NCI-H748 (cell line): ENCODE measurements around the gene SBK2.
A peak's percentile ranks its signal among the peaks of the same experiment; 100 is the strongest.
"Not testable (repeated sequence)": the region's sequence is repeated elsewhere in the genome, so short reads cannot be mapped to it uniquely, and the experiment has no call there.

Source experiments
- DNase-seq: peaks from one replicate; lab custom pipeline; 2025; ENCODE audit not compliant: unreplicated experiment; lab: John Stamatoyannopoulos, UW

SBK2 gene

DNA sequence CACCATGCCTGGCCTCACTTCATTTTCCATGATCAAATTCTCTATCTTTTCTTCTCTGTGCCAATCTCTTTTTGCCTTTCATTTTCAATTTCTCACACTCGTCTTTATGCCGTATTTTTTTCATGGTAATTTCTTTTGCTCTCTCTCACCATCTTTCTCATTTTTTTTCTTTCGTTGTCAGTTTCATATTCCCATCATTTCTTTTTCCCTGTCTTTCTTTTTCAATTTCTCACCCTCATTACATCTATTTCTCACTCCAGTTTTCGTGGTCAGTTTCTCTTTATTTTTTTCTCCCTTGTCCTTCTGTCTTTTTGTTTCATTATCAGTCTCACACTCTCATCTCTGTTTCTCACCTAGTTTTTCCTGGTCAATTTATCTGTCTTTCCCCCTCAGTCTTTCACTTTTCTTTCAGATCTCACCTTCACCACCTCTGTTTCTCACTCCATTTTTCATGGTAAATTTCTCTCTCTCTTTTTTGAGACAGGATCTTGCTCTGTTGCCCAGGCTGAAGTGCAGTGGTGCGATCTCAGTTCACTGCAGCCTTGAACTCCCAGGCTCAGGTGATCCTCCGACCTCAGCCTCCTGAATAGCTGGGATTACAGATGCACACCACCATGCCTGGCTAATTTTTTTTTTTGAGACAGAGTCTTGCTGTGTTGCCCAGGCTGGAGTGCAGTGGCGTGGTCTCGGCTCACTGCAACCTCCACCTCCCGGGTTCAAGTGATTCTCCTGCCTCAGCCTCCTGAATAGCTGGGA is 34.6 kb downstream of the SBK2 start:
- DNase-seq: no peak

DNA sequence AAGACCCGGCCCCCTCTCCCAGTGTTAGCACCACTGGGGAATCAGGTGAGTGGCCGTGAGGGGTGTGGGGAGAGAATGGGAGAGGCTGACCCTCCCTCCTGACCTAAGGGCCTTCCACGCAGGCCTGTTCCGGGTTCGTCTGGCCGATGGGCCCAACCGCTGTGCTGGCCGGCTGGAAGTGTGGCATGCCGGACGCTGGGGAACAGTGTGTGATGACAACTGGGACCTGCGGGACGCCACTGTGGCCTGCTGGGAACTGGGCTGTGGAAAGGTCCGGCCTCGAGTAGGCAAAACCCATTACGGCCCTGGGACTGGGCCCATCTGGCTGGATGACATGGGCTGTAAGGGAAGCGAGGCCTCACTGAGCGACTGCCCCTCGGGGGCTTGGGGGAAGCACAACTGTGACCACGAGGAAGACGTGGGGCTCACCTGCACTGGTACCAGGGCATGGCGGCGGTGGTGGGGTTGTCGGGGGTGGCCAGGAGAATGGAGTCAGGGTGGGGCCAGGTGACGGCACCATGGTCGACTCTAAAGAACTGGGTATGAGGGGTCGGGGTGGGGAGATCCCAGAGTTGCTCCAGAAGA is 36.5 kb downstream of the SBK2 start:
- no peak for DNase-seq

DNA sequence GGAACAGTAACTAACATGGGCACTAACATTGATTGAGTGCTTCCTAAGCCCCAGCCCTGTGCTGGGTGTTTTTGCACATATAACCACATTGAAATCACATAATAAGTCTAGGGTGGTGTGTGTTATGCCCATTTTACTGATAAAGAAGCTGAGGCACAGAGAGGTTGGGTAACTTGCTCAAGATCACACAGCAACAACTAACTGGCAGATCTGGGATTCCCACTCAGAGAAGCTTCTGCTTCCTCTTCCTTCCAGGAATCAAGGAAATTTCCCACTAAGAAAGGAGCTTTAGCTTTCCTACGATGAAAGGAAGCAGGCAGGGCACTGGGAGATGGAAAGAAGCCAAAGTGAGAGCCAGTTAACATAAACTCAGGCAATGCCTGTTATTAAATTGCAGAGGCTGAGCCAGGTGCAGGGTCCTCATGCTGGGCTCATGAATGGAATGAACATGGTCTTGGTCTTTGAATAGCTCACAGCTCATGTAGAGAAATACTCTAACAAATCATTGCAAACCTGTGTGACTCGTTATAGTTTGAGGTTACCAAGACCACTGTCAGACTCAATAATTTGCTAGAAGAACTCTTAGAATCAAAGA is 38.6 kb downstream of the SBK2 start:
- no peak for DNase-seq

DNA sequence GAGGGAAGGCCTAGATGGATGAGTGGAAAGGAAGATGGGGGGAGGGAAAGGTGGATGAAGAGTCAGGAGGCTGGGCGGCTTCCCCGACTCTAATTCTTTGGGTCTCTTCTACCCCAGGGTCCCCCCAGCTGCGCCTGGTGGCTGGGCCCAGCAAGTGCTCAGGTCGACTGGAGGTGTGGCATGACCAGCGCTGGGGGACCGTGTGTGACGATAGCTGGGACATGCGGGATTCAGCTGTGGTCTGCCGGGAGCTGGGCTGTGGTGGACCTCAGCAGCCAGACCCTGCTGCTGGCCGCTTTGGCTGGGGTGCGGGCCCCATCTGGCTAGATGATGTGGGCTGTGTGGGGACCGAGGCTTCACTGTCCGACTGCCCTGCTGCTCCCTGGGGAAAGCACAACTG is 39.2 kb downstream of the SBK2 start:
- DNase-seq: no peak

DNA sequence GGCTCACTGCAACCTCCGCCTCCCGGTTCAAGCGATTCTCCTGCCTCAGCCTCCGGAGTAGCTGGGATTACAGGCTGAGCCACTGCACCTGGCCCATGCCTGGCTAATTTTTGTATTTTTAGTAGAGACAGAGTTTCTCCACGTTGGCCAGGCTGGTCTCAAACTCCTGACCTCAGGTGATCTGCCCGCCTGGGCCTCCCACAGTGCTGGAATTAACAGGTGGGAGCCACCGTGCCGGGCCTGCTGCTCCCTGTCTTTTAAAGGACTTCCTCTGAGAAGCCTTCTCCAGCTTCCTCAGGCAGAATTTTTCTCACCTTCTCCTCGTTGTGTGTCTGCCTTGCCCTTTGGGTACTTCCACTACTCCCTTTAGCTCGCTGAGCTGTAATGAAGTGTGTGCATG is 40.1 kb downstream of the SBK2 start:
- not testable (repeated sequence) for DNase-seq

DNA sequence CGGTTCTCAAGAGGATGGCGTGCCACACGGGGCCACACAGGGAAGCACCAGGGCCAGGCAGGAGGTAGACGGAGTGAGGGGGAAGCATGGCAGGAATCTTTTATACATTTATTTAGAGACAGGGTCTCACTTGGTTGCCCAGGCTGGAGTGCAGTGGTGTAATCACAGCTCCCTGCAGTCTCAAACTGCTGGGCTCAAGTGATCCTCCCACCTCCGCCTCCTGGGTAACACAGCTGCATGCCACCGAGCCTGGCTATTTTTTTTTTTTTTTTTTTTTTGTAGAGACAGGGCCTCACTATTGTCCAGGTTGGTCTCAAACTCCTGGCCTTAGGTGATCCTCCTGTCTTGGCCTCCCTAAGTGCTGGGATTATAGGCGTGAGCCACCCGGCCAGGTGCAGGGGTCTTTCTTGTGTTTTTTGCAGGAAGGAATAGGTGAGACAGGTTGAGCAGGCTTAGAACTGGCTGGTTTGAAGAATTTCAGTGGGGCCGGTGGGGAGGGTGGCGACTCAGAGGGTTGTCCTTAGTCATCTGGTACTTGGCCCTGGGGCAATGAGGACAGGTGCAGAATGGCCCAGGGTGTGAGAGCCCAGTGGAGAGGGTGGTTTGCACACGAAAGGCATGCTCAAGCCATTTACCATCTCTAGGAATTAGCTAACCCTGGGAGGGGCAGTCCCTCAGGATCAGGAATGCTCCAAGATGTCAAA is 41.1 kb downstream of the SBK2 start:
- no peak for DNase-seq

DNA sequence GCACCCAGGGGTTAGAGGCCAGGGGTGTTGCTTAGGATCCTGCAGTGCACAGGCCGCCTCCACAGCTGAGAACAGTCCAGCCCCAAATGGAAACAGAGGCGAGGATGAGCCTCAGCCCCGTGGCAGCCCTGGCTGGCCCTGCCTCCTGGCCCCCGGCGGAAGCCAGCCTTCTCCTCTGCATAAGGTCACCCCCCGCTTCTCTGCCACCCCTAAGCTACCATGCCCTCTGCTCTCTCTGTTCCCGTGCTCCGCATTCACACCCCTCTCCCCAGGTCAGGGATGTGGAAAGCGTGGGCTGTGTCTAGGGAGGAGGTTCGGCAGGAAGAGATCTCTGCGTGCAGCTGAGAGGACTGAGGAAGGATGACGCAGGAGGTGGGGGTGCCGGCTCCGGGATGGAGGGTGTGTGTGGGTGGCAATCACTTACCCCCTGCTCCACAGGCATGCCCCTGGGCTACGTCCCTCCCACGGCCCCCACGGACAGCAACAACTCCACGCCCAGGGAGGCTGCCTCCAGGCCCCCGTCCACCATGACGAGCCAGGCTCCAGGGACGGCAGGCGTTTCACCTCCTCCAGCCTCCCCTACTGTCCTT is 42.7 kb downstream of the SBK2 start:
- no peak for DNase-seq

DNA sequence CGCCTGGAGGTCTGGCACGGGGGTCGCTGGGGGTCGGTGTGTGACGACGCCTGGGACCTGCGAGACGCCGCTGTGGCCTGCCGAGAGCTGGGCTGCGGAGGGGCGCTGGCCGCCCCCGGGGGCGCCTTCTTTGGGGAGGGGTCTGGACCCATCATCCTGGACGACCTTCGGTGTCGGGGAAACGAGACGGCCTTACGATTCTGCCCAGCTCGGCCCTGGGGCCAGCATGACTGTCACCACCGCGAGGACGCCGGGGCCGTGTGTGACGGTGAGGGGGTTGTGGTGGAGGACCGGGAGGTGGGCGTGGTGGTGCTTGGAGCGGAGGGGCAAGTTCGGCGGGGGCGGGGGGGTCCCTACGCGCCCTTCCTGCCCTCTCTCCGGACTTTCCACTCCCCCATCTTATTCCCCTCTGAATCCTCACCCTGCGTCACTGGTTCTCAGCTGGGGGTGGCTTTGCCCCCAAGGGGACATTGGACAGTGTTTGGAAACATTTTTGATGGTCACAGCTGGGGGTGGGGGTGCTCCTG is 43.2 kb downstream of the SBK2 start:
- no peak for DNase-seq

DNA sequence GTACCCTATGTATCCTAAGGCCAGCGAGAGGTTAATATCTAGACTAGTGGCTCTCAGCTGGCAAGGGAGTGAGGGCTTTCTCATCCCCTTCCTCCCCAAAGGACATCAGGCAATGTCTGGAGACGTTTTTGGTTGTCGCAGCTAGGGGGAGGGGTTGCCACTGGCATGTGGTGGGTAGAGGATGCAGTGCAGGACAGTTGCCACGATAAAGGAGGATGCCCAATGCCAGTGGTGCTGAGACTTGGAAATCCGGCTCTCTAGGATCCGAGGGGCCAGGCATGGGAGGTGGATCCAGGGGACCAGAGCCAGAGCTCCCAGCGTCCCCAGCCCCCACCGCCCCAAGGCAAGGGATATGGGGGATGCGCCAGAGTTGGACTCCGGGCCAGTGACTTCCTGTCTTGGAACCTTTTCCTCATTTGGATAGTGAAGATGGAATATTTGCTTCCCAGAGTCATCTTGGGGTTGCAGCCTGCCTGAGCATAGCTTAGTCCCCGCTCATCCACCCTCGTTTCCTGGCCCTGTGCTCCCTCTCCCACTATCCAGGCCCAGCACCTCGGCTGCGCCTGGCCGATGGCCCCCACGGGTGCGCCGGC is 43.8 kb downstream of the SBK2 start:
- no peak for DNase-seq

DNA sequence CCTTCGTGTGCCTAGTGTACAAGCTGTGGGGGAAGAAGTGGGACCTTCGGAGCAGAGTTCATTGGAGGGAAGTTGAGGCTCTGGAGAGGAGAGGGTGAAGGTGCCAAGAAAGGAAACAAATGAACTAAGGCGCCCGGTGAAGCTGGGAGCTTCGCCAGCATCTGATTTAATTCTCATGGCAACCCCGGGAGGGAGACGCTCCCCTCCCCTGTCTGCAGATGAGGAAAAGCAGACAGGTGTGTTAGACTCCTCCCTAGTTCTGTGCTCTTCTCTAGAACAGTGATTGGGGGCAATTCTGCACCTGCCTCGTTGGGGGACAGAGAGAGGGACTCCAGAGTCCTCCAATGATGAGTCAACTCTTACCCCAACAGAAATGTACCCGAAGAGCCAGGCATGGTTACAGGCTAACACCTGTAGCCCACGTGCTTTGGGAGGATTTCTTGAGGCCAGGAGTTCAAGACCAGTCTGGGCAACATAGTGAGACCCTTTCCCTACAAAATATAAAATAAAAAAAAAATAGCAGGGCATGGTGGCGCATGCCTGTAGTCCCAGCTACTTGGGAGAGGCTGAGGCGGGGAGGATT is 44.5 kb downstream of the SBK2 start:
- DNase-seq: peak; percentile 24

DNA sequence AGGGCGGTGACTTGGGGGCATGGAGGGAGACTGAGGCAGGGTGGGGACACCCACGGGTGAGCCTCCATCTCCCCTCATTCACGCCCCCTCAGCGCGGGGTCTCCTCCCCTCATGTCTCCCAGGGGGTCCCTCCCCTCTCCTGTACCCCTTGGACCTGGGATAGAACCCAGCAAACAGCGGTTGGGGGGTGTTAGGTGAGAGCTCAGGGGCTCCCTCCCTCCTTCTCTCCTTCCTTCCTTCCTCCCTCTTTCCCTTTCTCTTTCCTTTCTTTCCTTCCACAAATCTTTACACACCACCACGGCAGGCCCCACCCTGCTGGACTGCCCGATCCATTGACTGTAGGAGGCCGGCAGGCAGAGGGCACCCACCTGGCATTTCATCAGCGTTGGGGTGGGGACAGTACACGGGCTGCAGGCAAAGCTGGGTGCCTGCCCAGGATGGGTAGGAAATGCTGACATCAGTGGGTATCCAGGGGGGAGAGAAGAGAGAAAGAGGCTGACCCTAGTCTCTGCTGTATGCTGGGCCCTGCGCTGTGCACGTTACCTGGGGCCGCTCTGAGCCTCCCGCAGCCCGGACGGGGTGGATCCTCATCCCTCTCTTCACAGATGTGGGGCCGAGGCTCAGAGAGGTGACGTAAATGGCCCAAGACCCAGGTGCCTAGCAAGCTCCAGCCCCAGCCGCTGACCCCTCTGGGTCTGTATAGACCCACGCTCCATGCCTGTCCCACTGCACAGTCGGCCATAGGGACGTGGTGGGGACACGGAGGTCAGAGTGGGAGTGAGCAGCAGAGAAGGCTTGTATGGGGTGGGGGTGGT is 45.2 kb downstream of the SBK2 start:
- no peak for DNase-seq

DNA sequence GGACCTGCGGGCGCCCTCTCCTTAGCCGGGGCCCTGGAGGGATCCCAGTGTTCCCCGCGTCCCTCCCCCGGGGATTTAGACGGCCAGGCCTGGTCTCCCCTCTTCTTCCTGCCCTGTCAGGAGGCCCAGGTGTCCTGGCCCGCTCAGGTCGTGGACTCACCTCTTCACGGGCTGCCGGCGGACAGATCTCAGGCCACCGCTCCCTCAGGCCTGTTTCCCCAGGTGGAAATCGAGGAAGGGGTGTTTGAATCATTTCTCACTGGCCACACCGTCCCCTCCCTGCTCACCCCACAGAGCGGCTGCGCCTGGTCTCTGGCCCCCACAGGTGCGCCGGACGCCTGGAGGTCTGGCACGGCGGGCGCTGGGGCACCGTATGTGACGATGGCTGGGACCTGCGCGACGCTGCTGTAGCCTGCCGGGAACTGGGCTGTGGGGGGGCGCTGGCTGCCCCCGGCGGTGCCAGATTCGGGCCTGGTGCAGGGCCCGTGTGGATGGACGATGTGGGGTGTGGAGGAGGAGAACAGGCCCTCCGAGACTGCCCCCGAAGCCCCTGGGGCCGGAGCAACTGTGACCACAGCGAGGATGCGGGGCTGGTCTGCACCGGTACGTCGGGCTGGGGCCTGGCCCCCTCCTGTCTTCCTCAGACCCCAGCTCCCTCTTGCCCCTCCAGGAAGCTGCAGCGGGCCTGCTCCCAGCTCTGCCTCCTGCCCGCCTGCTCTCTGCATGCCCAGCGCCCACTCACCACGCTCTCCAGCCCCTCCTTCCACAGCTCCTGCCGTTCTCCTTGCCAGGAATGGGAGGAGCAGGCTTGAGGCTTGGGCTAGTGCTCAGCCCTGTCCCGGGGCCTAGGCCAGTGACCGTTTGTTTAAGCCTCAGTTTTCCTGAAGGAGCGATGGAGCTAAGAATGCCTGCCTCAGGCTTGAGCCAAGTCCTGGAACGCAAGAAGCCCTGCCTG is 46.2 kb downstream of the SBK2 start:
- DNase-seq: no peak

DNA sequence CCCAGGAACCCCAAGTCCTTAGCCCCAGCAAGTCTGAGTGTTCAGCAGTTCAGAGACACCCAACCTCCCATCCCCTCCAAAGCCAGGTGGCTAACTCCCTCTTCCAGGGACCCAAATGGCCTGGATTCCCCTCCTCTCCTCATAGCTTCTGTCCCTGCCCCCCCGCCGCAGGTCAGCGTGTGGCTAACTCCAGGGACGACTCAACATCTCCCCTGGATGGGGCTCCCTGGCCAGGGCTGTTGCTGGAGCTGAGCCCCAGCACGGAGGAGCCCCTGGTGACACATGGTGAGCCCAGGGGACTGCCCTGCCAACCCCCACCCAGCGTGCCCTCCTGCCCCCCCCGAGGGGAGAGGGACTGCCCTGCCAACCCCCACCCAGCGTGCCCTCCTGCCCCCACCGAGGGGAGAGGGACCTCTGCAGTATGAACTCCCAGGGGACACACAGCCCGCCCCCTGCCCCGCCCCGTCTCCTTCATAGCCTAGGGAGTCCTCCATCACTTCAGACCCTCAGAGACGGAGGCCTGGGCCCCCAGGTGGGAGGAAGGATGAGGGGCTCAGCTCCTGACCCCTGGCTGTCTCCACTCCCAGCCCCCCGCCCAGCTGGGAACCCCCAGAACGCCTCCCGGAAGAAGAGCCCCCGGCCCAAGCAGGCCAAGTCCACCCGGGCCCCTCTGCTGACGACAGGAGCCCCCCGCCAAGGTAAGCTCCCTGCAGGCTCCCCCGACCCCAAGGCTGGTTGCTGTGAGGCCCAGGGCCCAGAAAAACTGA is 47.0 kb downstream of the SBK2 start:
- no peak for DNase-seq

DNA sequence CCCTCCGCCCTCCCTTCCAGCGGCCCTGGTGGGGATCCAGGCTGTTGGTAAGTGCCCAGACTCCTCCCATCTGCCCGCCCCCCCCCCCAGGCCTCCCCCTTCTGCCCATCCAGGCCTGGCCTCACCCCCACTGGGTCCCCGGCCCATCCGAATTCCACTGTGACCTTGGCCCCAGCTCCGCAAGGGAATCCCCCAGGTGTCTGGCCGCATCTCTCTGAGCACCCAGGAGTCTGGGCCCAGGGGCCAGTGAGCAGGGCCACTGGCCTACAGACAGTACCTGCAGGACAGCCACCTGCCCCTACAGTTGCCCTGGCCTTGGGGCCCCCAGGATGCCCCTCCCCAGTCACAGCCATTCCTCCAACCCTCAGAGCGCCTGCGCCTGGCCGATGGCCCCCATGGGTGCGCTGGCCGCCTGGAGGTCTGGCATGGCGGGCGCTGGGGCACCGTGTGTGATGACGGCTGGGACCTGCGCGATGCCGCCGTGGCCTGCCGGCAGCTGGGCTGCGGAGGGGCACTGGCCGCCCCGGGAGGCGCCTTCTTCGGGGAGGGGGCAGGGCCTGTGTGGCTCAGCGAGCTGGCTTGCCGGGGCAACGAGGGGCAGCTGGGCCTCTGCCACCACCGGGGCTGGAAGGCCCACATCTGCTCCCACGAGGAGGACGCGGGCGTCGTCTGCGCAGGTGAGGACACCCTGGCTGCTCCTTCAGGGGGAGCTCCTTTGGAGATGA is 47.8 kb downstream of the SBK2 start:
- no peak for DNase-seq

DNA sequence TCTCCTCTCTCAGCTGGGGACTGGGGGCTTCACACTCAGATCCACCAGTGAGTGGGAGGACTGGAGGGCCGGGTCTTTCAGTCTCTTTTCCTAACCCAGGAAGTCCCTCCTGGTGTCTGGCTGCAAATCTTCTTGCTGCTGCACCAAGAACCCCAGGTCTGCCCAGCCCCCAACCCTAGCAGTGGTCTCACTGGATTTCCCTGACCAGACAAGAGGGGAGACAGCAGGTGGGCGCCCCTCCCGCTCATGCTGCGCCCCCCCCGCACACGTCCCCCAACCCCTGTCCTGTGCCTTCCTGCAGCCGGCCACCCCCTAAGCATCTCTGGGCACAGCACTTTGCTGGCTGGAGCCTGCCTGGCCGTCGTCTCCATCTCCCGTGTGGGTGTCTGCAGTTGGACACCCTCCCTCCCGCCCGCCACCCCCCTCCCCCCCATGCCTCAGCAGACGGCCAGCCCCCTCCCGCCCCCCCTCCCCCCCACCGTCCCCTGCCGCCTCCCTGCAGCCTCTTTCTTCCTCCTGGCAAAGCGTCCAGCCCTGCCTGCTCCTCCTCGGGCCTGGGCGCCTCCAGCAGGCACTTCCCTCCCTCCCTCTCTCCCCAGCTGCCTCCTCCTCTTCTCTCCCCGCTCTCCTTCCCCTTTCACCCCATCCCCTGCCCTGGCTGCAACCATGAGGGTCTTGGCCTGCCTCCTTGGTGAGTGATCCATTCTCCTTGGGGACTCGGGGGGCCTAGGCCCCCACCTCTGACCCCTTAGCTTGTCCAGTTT is 48.8 kb downstream of the SBK2 start, which contains the start of gene SSC5D:
TSS of gene SSC5D (plus strand) at position 513 of the 764 bp plus-strand sequence. CDS start at position 667, 154 bp downstream.
- no peak for DNase-seq
